ENCODE data around the gene CCL23. TPM values are rescaled to one million over a fixed set of nuclear protein-coding genes. Genes with fewer than 3 reads are reported as not detected.
"Not testable (repeated sequence)": the region's sequence is repeated elsewhere in the genome, so short reads cannot be mapped to it uniquely, and the experiment has no call there.

CCL23 gene
- total RNA-seq, 1 experiment from 2014 or later: not detected

DNA sequence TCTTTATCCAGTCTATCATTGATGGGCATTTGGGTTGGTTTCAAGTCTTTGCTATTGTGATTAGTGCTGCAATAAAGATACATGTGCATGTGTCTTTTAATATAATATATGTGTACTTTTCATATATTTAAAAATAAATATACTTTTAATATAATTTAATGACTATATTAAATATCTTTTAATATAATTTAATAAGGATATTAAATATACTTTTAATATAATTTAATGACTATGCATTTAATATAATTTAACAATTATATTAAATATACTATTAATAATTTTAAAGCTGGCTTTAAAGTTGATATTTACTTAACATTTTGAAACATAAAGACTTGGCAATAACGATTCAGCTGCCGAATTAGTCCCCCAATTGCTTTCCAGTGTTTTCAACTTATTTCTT, 1.2 kb downstream of the CCL23 start:
- TF ChIP-seq, protein P1, sequence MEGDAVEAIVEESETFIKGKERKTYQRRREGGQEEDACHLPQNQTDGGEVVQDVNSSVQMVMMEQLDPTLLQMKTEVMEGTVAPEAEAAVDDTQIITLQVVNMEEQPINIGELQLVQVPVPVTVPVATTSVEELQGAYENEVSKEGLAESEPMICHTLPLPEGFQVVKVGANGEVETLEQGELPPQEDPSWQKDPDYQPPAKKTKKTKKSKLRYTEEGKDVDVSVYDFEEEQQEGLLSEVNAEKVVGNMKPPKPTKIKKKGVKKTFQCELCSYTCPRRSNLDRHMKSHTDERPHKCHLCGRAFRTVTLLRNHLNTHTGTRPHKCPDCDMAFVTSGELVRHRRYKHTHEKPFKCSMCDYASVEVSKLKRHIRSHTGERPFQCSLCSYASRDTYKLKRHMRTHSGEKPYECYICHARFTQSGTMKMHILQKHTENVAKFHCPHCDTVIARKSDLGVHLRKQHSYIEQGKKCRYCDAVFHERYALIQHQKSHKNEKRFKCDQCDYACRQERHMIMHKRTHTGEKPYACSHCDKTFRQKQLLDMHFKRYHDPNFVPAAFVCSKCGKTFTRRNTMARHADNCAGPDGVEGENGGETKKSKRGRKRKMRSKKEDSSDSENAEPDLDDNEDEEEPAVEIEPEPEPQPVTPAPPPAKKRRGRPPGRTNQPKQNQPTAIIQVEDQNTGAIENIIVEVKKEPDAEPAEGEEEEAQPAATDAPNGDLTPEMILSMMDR (IDR thresholded peaks at IDR 0.05; ENCODE audit: unreplicated experiment): no peak
- no peak overlapping the region for H3K27ac Mint-ChIP-seq (ENCODE audit: unreplicated experiment)
- CTCF ChIA-PET: no interaction called here
- no peaks in the 10 kb centered on the region for H3K4me1 Mint-ChIP-seq (ENCODE audit: low read depth, unreplicated experiment)
- H3K36me3 Mint-ChIP-seq (ENCODE audit: insufficient read depth, unreplicated experiment): no peaks in the 10 kb centered on the region
- no peak overlapping the region for H3K4me3 Mint-ChIP-seq (ENCODE audit: low read depth, unreplicated experiment)
- peaks cover 73% of the 10 kb centered on the region for H3K27me3 Mint-ChIP-seq (ENCODE audit: unreplicated experiment)
- BruUV-seq (replicated peaks): no TSS peak
- H3K9me3 Mint-ChIP-seq (ENCODE audit: low read depth, unreplicated experiment): no peaks in the 10 kb centered on the region
- intact Hi-C loops (cut with micrococcal nuclease; ENCODE audit: unreplicated experiment): no loop called here
- no peak for DNase-seq

DNA sequence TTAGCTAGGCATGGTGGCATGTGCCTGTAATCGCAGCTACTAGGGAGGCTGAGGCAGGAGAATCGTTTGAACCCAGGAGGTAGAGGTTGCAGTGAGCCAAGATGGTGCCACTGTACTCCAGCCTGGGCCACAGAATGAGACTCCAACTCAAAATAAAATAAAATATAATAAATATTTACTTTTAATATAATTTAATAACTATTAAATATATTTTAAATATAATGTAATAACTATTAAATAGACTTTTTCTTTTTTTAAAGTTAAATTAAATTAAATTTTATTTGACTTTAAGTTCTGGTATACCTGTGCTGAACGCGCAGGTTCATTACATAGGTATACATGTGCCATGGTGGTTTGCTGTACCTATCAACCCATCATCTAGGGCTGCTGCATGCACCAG, 1.9 kb downstream of the CCL23 start:
- DNase-seq; H3K9me3 Mint-ChIP-seq (ENCODE audit: low read depth, unreplicated experiment); BruUV-seq (replicated peaks); H3K36me3 Mint-ChIP-seq (ENCODE audit: insufficient read depth, unreplicated experiment); H3K4me1 Mint-ChIP-seq (ENCODE audit: low read depth, unreplicated experiment); H3K4me3 Mint-ChIP-seq (ENCODE audit: low read depth, unreplicated experiment); CTCF ChIA-PET; intact Hi-C loops (cut with micrococcal nuclease; ENCODE audit: unreplicated experiment); H3K27ac Mint-ChIP-seq (ENCODE audit: unreplicated experiment): not testable (repeated sequence)
- peaks cover 73% of the 10 kb centered on the region for H3K27me3 Mint-ChIP-seq (ENCODE audit: unreplicated experiment)

DNA sequence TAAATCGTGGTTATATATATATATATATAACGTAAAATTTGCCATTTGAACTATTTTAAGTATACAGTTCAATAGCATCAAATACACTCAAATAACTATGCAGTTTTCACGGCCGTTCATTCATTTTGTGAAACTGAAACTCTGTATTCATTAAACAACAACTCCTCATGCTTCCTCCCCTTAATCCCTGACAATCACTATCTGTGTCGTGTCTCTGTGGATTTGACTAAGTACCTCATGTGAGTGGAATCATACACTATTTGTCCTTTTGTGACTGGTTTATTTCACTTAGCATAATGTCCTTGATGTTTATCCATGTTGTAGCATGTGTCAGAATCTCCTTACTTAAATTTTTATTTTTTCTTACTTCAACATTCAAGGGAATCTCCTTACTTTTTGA, 2.8 kb downstream of the CCL23 start:
- BruUV-seq (replicated peaks): no TSS peak
- H3K27me3 Mint-ChIP-seq (ENCODE audit: unreplicated experiment): peaks cover 73% of the 10 kb centered on the region
- CTCF ChIA-PET: no interaction called here

DNA sequence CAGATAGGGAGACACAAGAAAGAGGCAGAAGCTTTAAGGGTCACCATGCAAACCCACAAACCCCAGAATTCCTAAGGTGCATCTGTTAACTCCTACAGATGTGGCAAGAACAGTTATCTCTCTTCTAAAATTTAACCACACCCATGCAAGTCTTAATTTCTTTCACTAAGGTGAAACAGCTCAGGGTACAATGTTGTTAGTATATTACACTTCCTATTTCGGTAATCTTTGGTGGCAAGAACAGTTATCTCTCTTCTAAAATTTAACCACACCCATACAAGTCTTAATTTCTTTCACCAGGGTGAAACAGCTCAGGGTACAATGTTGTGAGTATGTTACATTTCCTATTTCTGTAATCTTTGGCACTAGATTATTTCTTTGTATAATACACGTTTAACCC, 6.6 kb downstream of the CCL23 start:
- Mint-ChIP-seq H3K9me3 (ENCODE audit: low read depth, unreplicated experiment) (no peaks in the 10 kb centered on the region), H3K27me3 (ENCODE audit: unreplicated experiment) (peaks cover 51% of the 10 kb centered on the region), H3K4me1 (ENCODE audit: low read depth, unreplicated experiment) (no peaks in the 10 kb centered on the region), H3K36me3 (ENCODE audit: insufficient read depth, unreplicated experiment) (no peaks in the 10 kb centered on the region), H3K4me3 (ENCODE audit: low read depth, unreplicated experiment) (no peak overlapping the region), H3K27ac (ENCODE audit: unreplicated experiment) (no peak overlapping the region)
- intact Hi-C loops (cut with micrococcal nuclease; ENCODE audit: unreplicated experiment): no loop called here
- CTCF ChIA-PET: no interaction called here
- DNase-seq: no peak
- BruUV-seq (replicated peaks): no TSS peak
- TF ChIP-seq, protein P1 (IDR thresholded peaks at IDR 0.05; ENCODE audit: unreplicated experiment): no peak

More for the DNA sequence above, 2.8 kb downstream of the CCL23 start:
- DNase-seq: no peak
- H3K9me3 Mint-ChIP-seq (ENCODE audit: low read depth, unreplicated experiment): no peaks in the 10 kb centered on the region
- intact Hi-C loops (cut with micrococcal nuclease; ENCODE audit: unreplicated experiment): no loop called here
- H3K36me3 Mint-ChIP-seq (ENCODE audit: insufficient read depth, unreplicated experiment): no peaks in the 10 kb centered on the region
- no peaks in the 10 kb centered on the region for H3K4me1 Mint-ChIP-seq (ENCODE audit: low read depth, unreplicated experiment)
- TF ChIP-seq, protein P1 (IDR thresholded peaks at IDR 0.05; ENCODE audit: unreplicated experiment): no peak
- no peak overlapping the region for H3K4me3 Mint-ChIP-seq (ENCODE audit: low read depth, unreplicated experiment)
- H3K27ac Mint-ChIP-seq (ENCODE audit: unreplicated experiment): no peak overlapping the region

DNA sequence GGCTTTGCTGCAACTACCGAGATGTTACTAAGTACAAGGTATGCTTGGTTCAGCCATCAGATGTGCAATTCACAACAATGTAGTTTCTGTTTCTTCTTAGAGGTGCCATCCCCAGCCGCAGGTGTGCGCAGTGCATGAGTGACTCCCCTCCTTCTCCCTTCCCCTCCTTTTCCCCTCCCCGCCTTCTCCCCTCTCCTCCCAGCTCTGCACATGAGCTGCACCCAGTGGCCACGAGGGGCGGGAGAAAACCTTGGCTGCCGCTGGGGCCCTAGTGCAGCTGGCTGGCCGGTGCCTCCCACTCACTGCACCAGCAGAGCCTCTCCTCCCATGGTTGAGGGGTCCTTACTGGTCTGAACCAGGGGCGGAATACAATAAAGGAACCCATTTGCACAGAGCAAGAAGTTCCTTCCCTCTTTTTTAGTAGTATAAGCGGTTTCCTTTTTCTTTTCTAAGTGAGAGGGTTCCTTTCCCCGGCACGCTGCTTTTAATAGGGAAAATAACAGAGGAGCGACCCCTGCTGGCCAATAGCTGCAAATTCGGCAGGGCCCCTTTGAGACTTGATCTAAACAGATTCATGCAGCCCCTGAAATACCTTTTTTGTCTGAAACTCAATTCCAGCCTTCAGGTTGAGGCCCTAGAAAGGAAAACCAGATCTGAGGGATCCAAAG, 8.6 kb downstream of the CCL23 start:
- no peak for DNase-seq
- H3K27ac Mint-ChIP-seq (ENCODE audit: unreplicated experiment): no peak overlapping the region
- H3K9me3 Mint-ChIP-seq (ENCODE audit: low read depth, unreplicated experiment): no peaks in the 10 kb centered on the region
- H3K4me3 Mint-ChIP-seq (ENCODE audit: low read depth, unreplicated experiment): no peak overlapping the region
- no TSS peak for BruUV-seq (replicated peaks)
- intact Hi-C loops (cut with micrococcal nuclease; ENCODE audit: unreplicated experiment): no loop called here
- TF ChIP-seq, protein P1 (IDR thresholded peaks at IDR 0.05; ENCODE audit: unreplicated experiment): peak; percentile 50
- peaks cover 44% of the 10 kb centered on the region for H3K27me3 Mint-ChIP-seq (ENCODE audit: unreplicated experiment)
- H3K36me3 Mint-ChIP-seq (ENCODE audit: insufficient read depth, unreplicated experiment): no peaks in the 10 kb centered on the region
- no peaks in the 10 kb centered on the region for H3K4me1 Mint-ChIP-seq (ENCODE audit: low read depth, unreplicated experiment)
- CTCF ChIA-PET: interaction anchor here (0.6 kb wide), 1 partner anchor 9 kb away, joined by 4 read pairs; no protein-coding TSS in a partner anchor
